OCI-LY3 (cell line): ENCODE measurements around the gene KLRC3.
"Not testable (repeated sequence)": the region's sequence is repeated elsewhere in the genome, so short reads cannot be mapped to it uniquely, and the experiment has no call there.

Source experiments
- H2AFZ ChIP-seq: fragments of 200-600, 300-600 bp; shearing (Covaris generic); 2 replicates; pipeline ENCODE4 v1.6.0; 2014; ENCODE audit warnings: antibody characterized with exemption, low read depth, low read length
- H3K27ac ChIP-seq: fragments of 200-600, 300-600 bp; sonication (generic); 2 replicates; pipeline ENCODE4 v1.5.1; 2014; ENCODE audit warnings: mild to moderate bottlenecking, low read length, moderate library complexity, mixed read lengths
- H3K27me3 ChIP-seq: fragments of 200-600, 300-600 bp; sonication (generic); 2 replicates; pipeline ENCODE4 v1.6.1; 2014; ENCODE audit warnings: low read depth, low read length, mixed read lengths
- H3K36me3 ChIP-seq: fragments of 200-600, 300-600 bp; sonication (generic); replicated peaks from 2 replicates; pipeline ENCODE3; 2014; ENCODE audit warnings: low read depth, low read length, mixed read lengths
- H3K4me1 ChIP-seq: fragments of 300-600, 200-600 bp; sonication (generic); 2 replicates; pipeline ENCODE4 v1.6.1; 2014; ENCODE audit warnings: low read length, mixed read lengths
- H3K4me2 ChIP-seq: fragments of 200-600, 300-600 bp; sonication (generic); 2 replicates; pipeline ENCODE4 v1.6.1; 2014; ENCODE audit warnings: low read length, mixed read lengths
- H3K4me3 ChIP-seq: fragments of 300-600, 200-600 bp; sonication (generic); 2 replicates; pipeline ENCODE4 v1.5.1; 2014; ENCODE audit warnings: antibody characterized with exemption, mild to moderate bottlenecking, low read length, moderate library complexity
- H3K79me2 ChIP-seq: fragments of 300-600, 200-600 bp; shearing (Covaris generic); 2 replicates; pipeline ENCODE4 v1.6.1; 2014; ENCODE audit warnings: mild to moderate bottlenecking, low read length, mixed read lengths
- H3K9ac ChIP-seq: fragments of 300-600, 200-600 bp; shearing (Covaris generic); 2 replicates; pipeline ENCODE4 v1.6.0; 2014; ENCODE audit warnings: mild to moderate bottlenecking, low read length, moderate library complexity
- H3K9me3 ChIP-seq: fragments of 200-600, 300-600 bp; shearing (Covaris generic); 2 replicates; pipeline ENCODE4 v1.6.1; 2014; ENCODE audit warnings: low read length, mixed read lengths; ENCODE audit not compliant: insufficient read depth
- H4K20me1 ChIP-seq: fragments of 200-600, 300-600 bp; sonication (generic); 2 replicates; pipeline ENCODE4 v1.6.1; 2016; ENCODE audit warnings: low read length, mixed read lengths; ENCODE audit not compliant: insufficient read depth
- EZH2phosphoT487 ChIP-seq: fragments of 200-600 bp; shearing (Covaris generic); IDR thresholded peaks from 2 replicates; pipeline ENCODE4 v1.6.1; 2018; ENCODE audit warnings: antibody characterized with exemption, mixed run types, low read depth
- TF ChIP-seq, protein P1 (sequence below): fragments of 200-600, 300-600 bp; sonication (generic); IDR thresholded peaks from 2 replicates; pipeline ENCODE4 v1.5.1; 2014; ENCODE audit warnings: antibody characterized with exemption, low read length, low read depth

The KLRC3 gene

DNA sequence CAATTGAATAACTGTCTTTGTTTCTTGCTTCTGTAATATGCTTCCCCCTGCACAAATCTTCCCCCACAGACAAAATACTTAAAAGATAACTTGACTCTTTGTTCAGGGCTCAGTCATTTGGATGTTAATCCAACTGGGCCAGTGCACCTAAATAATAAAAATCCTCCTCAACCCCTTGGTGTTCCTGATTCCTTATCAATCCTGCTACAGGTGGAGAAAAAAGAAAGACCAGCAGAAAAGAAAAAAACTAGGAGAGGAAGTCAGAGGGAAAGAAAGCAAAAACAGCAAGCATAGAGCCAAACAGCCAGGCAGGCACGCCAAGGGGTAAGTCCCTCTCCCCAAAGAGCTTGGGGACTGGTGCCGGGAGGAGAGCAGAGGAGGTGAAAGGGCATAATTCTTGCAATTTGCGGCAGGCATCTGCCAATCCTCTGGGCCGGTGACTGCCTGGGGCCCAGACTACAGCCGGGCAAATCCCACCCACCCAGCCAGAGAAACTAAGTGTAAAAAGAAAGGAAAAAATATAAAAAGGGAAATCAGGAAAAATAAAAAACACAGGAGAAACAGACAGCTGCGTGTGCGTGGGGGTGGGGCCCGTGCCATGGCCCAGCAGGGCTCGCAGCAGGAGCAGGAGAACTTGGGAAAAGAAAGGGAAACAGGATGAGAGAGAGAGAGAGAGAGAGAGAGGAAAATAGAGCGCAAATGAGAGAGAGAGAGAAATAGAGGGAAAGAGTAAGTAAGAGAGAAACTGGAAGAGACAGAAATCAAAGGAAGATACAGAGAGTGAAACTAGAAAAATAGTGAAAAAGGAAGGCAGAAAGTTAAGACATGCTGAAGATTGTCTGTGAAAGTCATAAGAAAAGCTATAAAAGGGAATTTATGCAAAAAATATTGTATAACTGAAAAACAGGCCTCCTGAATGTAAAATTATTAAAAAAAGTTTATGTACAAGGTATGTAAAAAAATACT is 51.9 kb downstream of the KLRC3 start:
- H3K27ac ChIP-seq, result peak overlapping the region; percentile 95

DNA sequence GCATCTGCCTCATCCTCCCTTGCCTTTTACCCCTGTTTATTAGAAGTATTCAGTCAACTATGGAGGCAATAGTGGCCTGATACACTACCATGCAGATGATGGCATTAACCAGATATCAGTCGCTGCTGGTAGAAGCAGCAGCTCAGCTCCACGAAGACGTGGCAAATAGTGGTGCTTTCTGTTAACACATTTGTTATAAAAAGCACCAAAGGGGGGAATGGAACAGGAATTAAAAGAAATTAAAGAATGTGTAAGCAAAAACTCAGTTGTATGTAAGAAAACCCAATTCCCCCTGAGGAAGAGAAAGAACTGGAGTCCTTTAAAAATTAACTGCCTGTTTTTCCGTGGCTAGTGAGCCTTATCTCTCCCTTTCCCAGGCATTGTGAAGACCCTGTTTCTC is 52.7 kb downstream of the KLRC3 start:
- H3K27me3 ChIP-seq, H3K79me2 ChIP-seq, H3K4me3 ChIP-seq, H3K9me3 ChIP-seq, H3K36me3 ChIP-seq, H2AFZ ChIP-seq, H4K20me1 ChIP-seq: not testable (repeated sequence)
- Histone ChIP-seq H3K4me2 (peak overlapping the region; percentile 7; the same call in 1 of the 2 replicates), H3K27ac (peak overlapping the region; percentile 95; the same call in 1 of the 2 replicates), H3K9ac (peak overlapping the region; percentile 39; the same call in 1 of the 2 replicates), H3K4me1 (peaks cover 68% of the 10 kb centered on the region)

More for the DNA sequence above, 51.9 kb downstream of the KLRC3 start:
- Histone ChIP-seq H3K4me2 (peak overlapping the region; percentile 57), H3K27me3 (no peaks in the 10 kb centered on the region), H3K9ac (peak overlapping the region; percentile 39; the same call in 1 of the 2 replicates), H3K4me1 (peaks cover 63% of the 10 kb centered on the region), H3K4me3 (peak overlapping the region; percentile 12; the same call in 1 of the 2 replicates), H2AFZ (peak overlapping the region; percentile 47; the same call in 1 of the 2 replicates), H3K36me3 (no peaks in the 10 kb centered on the region), H3K79me2 (no peaks in the 10 kb centered on the region), H4K20me1 (no peaks in the 10 kb centered on the region), H3K9me3 (no peaks in the 10 kb centered on the region)
- no peak for TF ChIP-seq EZH2phosphoT487
- TF ChIP-seq, protein P1, sequence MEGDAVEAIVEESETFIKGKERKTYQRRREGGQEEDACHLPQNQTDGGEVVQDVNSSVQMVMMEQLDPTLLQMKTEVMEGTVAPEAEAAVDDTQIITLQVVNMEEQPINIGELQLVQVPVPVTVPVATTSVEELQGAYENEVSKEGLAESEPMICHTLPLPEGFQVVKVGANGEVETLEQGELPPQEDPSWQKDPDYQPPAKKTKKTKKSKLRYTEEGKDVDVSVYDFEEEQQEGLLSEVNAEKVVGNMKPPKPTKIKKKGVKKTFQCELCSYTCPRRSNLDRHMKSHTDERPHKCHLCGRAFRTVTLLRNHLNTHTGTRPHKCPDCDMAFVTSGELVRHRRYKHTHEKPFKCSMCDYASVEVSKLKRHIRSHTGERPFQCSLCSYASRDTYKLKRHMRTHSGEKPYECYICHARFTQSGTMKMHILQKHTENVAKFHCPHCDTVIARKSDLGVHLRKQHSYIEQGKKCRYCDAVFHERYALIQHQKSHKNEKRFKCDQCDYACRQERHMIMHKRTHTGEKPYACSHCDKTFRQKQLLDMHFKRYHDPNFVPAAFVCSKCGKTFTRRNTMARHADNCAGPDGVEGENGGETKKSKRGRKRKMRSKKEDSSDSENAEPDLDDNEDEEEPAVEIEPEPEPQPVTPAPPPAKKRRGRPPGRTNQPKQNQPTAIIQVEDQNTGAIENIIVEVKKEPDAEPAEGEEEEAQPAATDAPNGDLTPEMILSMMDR, result no peak

- no peak overlapping the region for H3K4me3 ChIP-seq
- H2AFZ ChIP-seq, result 0 out of 2 replicates have a peak overlapping the region, but pooled peaks have one; percentile 94
- TF ChIP-seq, protein P1, result peak; percentile 75
- no peak for TF ChIP-seq EZH2phosphoT487
- H3K79me2 ChIP-seq, result no peaks in the 10 kb centered on the region
- no peaks in the 10 kb centered on the region for H4K20me1 ChIP-seq
- peak overlapping the region; percentile 87; the same call in 1 of the 2 replicates for H3K4me2 ChIP-seq
- H3K27me3 ChIP-seq, result no peaks in the 10 kb centered on the region
- H3K36me3 ChIP-seq, result no peaks in the 10 kb centered on the region
- H3K9ac ChIP-seq, result peak overlapping the region; percentile 90; the same call in 1 of the 2 replicates
- peak overlapping the region; percentile 95 for H3K27ac ChIP-seq
- H3K4me1 ChIP-seq, result peaks cover 70% of the 10 kb centered on the region
- no peaks in the 10 kb centered on the region for H3K9me3 ChIP-seq
Measured at GRCh38 chr12:10366875-10367274, 53.5 kb downstream of the KLRC3 start.

GRCh38 chr12:10365696-10366405 is 54.5 kb downstream of the KLRC3 start:
- H3K79me2 ChIP-seq, result no peaks in the 10 kb centered on the region
- H4K20me1 ChIP-seq, result no peaks in the 10 kb centered on the region
- H3K9ac ChIP-seq, result peak overlapping the region; percentile 90
- H2AFZ ChIP-seq, result peak overlapping the region; percentile 94
- no peaks in the 10 kb centered on the region for H3K27me3 ChIP-seq
- peak overlapping the region; percentile 80 for H3K4me3 ChIP-seq
- TF ChIP-seq EZH2phosphoT487, result no peak
- TF ChIP-seq, protein P1, result peak; percentile 13; the same call in 1 of the 2 replicates
- peaks cover 81% of the 10 kb centered on the region for H3K4me1 ChIP-seq
- peak overlapping the region; percentile 87 for H3K4me2 ChIP-seq
- H3K27ac ChIP-seq, result peak overlapping the region; percentile 95
- H3K36me3 ChIP-seq, result no peaks in the 10 kb centered on the region
- H3K9me3 ChIP-seq, result no peaks in the 10 kb centered on the region
